Fibroblast of villous mesenchyme (primary cell): ENCODE data around the gene PREB. TPM values are rescaled to one million over a fixed set of nuclear protein-coding genes. Genes with fewer than 3 reads are reported as not detected.

Source experiments
- DNase-seq: peaks from one replicate; pipeline ENCODE4 v3.0.0-alpha.2; 2010; ENCODE audit warnings: low read depth
- H3K4me3 ChIP-seq: 2 replicates; pipeline ENCODE4 v1.5.1; 2011; ENCODE audit warnings: low read depth, mild to moderate bottlenecking, low read length
- CTCF ChIP-seq: IDR thresholded peaks from 2 replicates; pipeline ENCODE4 v1.5.1; 2012; ENCODE audit warnings: low read depth, mild to moderate bottlenecking, low read length; ENCODE audit not compliant: insufficient read depth
- total RNA-seq: library from RNA; depleted of rRNA; stranded (reverse); fragments of >200 nt; gene quantifications from 2 replicates; pipeline ENCODE4 v1.2.3, GENCODE V29; 2012

PREB gene
- total RNA-seq, 1 donor, result 45.3 TPM

DNA sequence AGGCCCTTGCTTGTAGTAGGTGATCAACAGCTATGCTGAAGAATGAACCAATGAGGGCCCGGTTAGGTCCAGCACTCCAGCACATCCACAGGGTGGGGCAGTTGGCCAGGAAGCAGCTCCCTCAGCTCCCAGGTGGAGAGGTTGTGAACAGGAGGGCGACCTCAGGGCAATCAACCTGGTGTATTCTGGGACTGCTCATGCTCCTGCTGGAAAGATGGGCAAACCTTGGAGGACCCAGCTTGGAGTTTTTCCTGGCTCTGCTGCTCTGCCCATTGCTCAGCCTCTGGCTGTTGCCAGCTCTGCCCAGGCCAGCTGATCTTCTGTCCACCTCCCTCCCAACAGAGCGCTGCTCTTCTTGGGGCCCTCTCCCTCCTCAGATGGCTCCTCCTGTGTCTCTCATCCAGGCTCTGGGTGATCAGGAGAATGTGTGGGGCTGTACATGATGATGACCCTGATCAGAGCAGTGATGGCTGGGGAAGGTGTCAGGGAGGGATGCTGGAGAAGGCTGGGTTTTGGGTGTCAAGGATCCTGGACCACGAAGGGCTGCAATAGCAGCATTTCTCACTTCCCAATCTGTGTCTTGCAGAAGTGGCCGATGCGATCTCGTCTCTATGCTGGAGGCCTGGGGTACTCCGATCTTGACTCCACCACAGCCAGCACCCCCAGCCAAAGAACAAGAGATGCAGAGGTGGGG is 17.8 kb upstream of the PREB start:
- H3K4me3 ChIP-seq, result no peak overlapping the region
- no peak for DNase-seq
- no peak for TF ChIP-seq CTCF

DNA sequence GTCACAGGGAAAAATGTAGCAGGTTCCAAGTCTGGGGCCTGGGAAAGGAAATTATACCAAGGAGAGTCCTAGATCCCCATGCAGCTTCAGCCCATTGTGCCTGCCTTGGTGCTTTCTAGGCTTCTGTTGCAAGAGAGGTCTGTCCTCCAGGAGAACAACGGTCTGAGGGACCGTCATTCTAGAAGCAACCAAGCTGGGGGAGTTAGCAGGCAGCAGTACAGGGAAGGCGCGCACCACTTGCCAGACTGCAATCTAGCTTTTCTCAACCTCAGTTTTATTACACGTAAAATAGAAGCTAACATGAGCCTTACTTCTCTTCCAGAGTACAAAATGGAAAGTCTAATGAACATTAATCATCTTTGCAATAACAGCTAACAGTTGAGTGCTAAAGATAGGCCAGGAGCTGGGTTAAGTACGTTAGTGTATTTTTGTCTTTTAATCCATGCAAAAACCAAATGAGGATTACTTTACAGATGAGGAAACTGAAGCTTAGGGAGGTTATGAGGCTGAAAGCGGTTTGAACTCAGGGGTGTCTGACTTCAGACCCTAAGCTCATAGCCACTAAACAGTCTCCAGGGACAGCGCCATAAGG is 16.3 kb upstream of the PREB start:
- H3K4me3 ChIP-seq, result no peak overlapping the region
- no peak for TF ChIP-seq CTCF
- no peak for DNase-seq

- DNase-seq, result no peak
- H3K4me3 ChIP-seq, result no peak overlapping the region
- TF ChIP-seq CTCF, result no peak
Measured at GRCh38 chr2:27149570-27150405, 15.4 kb upstream of the PREB start.

- no peak for TF ChIP-seq CTCF
- DNase-seq, result no peak
Measured at GRCh38 chr2:27148801-27149439, 14.5 kb upstream of the PREB start, which contains the start of gene TCF23. Gene TCF23 (plus strand): TSS chr2:27149004. CDS start chr2:27149134, 130 bp downstream.

GRCh38 chr2:27147935-27148334 is 13.5 kb upstream of the PREB start:
- no peak for TF ChIP-seq CTCF
- H3K4me3 ChIP-seq, result no peak overlapping the region
- no peak for DNase-seq

More at GRCh38 chr2:27148801-27149439, 14.5 kb upstream of the PREB start, which contains the start of gene TCF23:
- H3K4me3 ChIP-seq, result no peak within 1 kb of the TSS

DNA sequence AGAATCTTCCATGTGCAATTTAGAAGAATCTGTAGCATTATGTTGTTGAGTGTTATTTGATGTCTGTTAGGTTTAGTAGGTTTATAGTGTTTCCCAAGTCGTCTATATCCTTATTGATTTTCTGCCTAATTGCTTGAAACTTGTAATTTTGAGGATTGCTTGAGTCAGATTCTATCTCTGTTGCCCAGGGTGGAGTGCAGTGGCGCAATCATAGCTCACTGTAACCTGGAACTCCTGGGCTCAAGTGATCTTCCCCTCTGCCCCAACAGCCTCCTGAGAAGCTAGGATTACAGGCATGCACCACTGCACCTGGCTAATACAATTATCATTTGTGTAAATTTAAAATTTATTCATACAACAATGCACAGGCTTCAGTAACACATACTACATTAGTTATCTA is 11.2 kb upstream of the PREB start:
- no peak for DNase-seq
- no peak for TF ChIP-seq CTCF
- no peak overlapping the region for H3K4me3 ChIP-seq
